HUES64 (cell line): ENCODE measurements around the gene PRKCB.
"Not testable (repeated sequence)": the region's sequence is repeated elsewhere in the genome, so short reads cannot be mapped to it uniquely, and the experiment has no call there.

Experiments
- H3K27ac ChIP-seq: 2 replicates; pipeline ENCODE4 v1.7.0; 2013; ENCODE audit warnings: low read depth, low read length, inconsistent platforms
- H3K27me3 ChIP-seq: 2 replicates; pipeline ENCODE4 v1.6.1; 2013; ENCODE audit warnings: mild to moderate bottlenecking, low read length; ENCODE audit not compliant: insufficient read depth
- H3K36me3 ChIP-seq: 2 replicates; pipeline ENCODE4 v1.6.1; 2013; ENCODE audit warnings: mild to moderate bottlenecking, low read length; ENCODE audit not compliant: insufficient read depth
- H3K4me1 ChIP-seq: 2 replicates; pipeline ENCODE4 v1.6.1; 2013; ENCODE audit warnings: mild to moderate bottlenecking, low read length, moderate library complexity; ENCODE audit not compliant: insufficient read depth
- H3K4me3 ChIP-seq: 2 replicates; pipeline ENCODE4 v1.5.1; 2013; ENCODE audit warnings: mild to moderate bottlenecking, low read length, moderate library complexity
- H3K9ac ChIP-seq: 2 replicates; pipeline ENCODE4 v1.6.1; 2013; ENCODE audit warnings: mild to moderate bottlenecking, low read depth, low read length
- H3K9me3 ChIP-seq: 2 replicates; pipeline ENCODE4 v1.6.1; 2013; ENCODE audit warnings: low read depth, low read length; ENCODE audit not compliant: insufficient read depth
- WGBS: fragments of 150-250, 120-280 bp; methylation state at CpG from one replicate; pipeline ENCODE4 v1.1.7; 2013; ENCODE audit warnings: missing lambda C conversion rate; 5-methylcytosine and 5-hydroxymethylcytosine counted together

The PRKCB gene

DNA sequence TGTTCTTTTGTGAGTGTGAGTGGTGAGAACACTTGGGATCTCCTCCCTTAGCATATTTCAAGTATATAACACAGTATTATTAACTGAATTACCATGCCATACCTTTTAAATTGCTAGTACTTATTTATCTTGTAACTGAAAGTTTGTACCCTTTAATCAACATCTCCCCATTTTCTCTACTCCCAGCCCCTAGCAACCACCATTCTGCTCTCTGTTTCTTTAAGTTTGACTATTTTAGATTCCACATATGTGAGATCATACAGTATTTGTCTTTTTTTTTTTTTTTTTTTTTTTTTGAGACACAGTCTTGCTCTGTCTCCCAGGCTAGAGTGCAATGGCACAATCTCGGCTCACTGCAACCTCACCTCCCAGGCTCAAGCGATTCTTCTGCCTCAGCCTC lies 302.8 kb downstream of the PRKCB start:
- H3K36me3 ChIP-seq, result no peaks in the 10 kb centered on the region
- no peak overlapping the region for H3K4me3 ChIP-seq
- H3K27ac ChIP-seq, result peak overlapping the region; percentile 76
- peaks cover 4% of the 10 kb centered on the region; the same call in 1 of the 2 replicates for H3K9me3 ChIP-seq
- H3K9ac ChIP-seq, result peak overlapping the region; percentile 20; the same call in 1 of the 2 replicates
- WGBS, result 21% methylated on average over 2 of the region's 2 CpGs
- no peaks in the 10 kb centered on the region for H3K27me3 ChIP-seq
- peaks cover 44% of the 10 kb centered on the region for H3K4me1 ChIP-seq

GRCh38 chr16:24139282-24139681 lies 303.5 kb downstream of the PRKCB start:
- WGBS, result 19% methylated on average over 3 of the region's 3 CpGs
- peak overlapping the region; percentile 76 for H3K27ac ChIP-seq
- H3K36me3 ChIP-seq, result no peaks in the 10 kb centered on the region
- H3K4me3 ChIP-seq, result no peak overlapping the region
- no peaks in the 10 kb centered on the region for H3K27me3 ChIP-seq
- peaks cover 4% of the 10 kb centered on the region; the same call in 1 of the 2 replicates for H3K9me3 ChIP-seq
- peak overlapping the region; percentile 31 for H3K9ac ChIP-seq
- peaks cover 44% of the 10 kb centered on the region for H3K4me1 ChIP-seq

GRCh38 chr16:24140730-24141129 lies 304.9 kb downstream of the PRKCB start:
- no CpG with 5 or more reads among the region's 2 CpGs for WGBS

DNA sequence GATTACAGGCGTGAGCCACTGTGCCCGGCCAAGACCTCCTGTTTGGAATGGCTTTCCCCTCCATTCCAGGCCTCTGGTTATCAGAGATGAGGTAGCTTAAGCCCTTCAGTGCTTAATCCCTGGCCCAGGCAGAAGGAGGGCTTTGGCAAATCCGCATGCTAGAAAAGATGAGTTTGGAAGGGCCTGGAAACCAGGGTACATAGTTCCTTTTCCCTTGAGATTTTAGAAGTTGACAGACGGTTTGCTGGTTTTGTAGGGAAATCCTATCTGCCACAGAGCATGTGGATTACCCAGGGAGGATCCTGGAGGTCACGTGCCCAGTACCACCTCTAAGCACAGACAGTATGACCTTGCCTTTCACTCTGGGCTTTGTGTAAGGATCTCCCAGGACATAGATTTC lies 305.7 kb downstream of the PRKCB start:
- peaks cover 4% of the 10 kb centered on the region; the same call in 1 of the 2 replicates for H3K9me3 ChIP-seq
- no peaks in the 10 kb centered on the region for H3K36me3 ChIP-seq
- no peak overlapping the region for H3K9ac ChIP-seq
- no peak overlapping the region for H3K27ac ChIP-seq
- WGBS, result 94% methylated on average over 5 of the region's 5 CpGs
- H3K4me3 ChIP-seq, result no peak overlapping the region
- H3K4me1 ChIP-seq, result peaks cover 34% of the 10 kb centered on the region
- H3K27me3 ChIP-seq, result no peaks in the 10 kb centered on the region

More at GRCh38 chr16:24140730-24141129, 304.9 kb downstream of the PRKCB start:
- Histone ChIP-seq H3K9me3 (peaks cover 4% of the 10 kb centered on the region; the same call in 1 of the 2 replicates), H3K4me3 (no peak overlapping the region), H3K27ac (no peak overlapping the region), H3K9ac (no peak overlapping the region), H3K36me3 (no peaks in the 10 kb centered on the region), H3K4me1 (peaks cover 41% of the 10 kb centered on the region), H3K27me3 (no peaks in the 10 kb centered on the region)

GRCh38 chr16:24141917-24142316 lies 306.1 kb downstream of the PRKCB start:
- Histone ChIP-seq H3K36me3 (no peaks in the 10 kb centered on the region), H3K9me3 (peaks cover 4% of the 10 kb centered on the region; the same call in 1 of the 2 replicates), H3K27ac (no peak overlapping the region), H3K27me3 (no peaks in the 10 kb centered on the region), H3K9ac (no peak overlapping the region), H3K4me1 (peaks cover 32% of the 10 kb centered on the region), H3K4me3 (no peak overlapping the region)
- 95% methylated on average over 2 of the region's 2 CpGs for WGBS

DNA sequence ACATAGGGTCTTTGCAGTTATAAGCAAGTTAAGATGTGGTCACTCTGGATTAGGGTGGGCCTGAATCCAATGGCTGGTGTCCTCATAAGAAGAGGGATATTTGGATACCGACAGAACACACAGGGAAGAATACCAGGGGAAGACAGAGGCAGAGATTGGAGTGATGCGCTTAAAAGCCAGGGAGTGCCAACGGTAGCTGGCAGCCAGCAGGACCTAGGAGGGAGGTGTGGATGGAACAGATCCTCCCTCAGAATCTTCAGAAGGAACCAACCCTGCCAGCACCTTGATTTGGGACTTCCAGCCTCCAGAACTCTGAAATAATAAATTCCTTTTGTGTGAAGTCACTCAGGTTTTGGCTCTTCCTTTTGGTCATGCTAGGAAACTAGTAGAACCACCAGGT lies 310.1 kb downstream of the PRKCB start:
- H3K27me3 ChIP-seq, result no peaks in the 10 kb centered on the region
- no peaks in the 10 kb centered on the region for H3K36me3 ChIP-seq
- H3K27ac ChIP-seq, result no peak overlapping the region
- H3K4me3 ChIP-seq, result no peak overlapping the region
- no peaks in the 10 kb centered on the region for H3K9me3 ChIP-seq
- H3K4me1 ChIP-seq, result peaks cover 3% of the 10 kb centered on the region; the same call in 1 of the 2 replicates
- no peak overlapping the region for H3K9ac ChIP-seq
- WGBS, result 99% methylated on average over 3 of the region's 3 CpGs

GRCh38 chr16:24146518-24146917 lies 310.7 kb downstream of the PRKCB start:
- no peak overlapping the region for H3K9ac ChIP-seq
- peaks cover 7% of the 10 kb centered on the region; the same call in 1 of the 2 replicates for H3K4me1 ChIP-seq
- no peak overlapping the region for H3K27ac ChIP-seq
- WGBS, result 93% methylated on average over 6 of the region's 7 CpGs
- H3K4me3 ChIP-seq, result no peak overlapping the region
- H3K9me3 ChIP-seq, result no peaks in the 10 kb centered on the region
- no peaks in the 10 kb centered on the region for H3K36me3 ChIP-seq
- H3K27me3 ChIP-seq, result no peaks in the 10 kb centered on the region

GRCh38 chr16:24149102-24149501 lies 313.3 kb downstream of the PRKCB start:
- Histone ChIP-seq H3K27me3 (no peaks in the 10 kb centered on the region), H3K4me3 (no peak overlapping the region), H3K9me3 (no peaks in the 10 kb centered on the region), H3K4me1 (peaks cover 17% of the 10 kb centered on the region; the same call in 1 of the 2 replicates), H3K27ac (no peak overlapping the region), H3K9ac (no peak overlapping the region), H3K36me3 (no peaks in the 10 kb centered on the region)
- 83% methylated on average over 2 of the region's 3 CpGs for WGBS

- peaks cover 17% of the 10 kb centered on the region; the same call in 1 of the 2 replicates for H3K4me1 ChIP-seq
- H3K9ac ChIP-seq, result no peak overlapping the region
- 100% methylated on average over 1 of the region's 2 CpGs for WGBS
- H3K27ac ChIP-seq, result no peak overlapping the region
- H3K36me3 ChIP-seq, result no peaks in the 10 kb centered on the region
- no peaks in the 10 kb centered on the region for H3K27me3 ChIP-seq
- H3K9me3 ChIP-seq, result no peaks in the 10 kb centered on the region
- no peak overlapping the region for H3K4me3 ChIP-seq
Observed at GRCh38 chr16:24150282-24150681, 314.5 kb downstream of the PRKCB start.

DNA sequence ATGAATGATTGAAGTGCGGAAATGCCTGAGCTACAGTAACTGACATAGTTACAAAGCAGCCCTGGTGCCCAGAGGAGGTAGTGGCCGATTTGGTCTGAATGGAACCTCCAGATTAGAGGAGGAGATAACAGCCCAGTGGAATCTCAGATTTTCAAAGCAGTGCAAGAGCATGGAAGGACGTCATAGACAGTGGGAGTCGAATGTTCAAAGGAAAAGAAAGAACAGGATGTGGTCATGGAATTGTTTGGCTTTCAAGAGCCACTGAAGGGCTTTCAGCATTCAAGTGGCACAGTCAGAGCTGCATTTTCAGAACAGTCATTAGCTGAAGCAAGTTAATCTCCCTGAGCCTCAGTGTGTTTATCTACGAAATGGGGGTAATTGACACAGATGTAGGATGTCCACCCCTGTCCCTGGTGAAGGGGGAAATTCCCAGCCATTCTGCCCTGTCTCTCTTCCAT lies 315.7 kb downstream of the PRKCB start:
- peaks cover 17% of the 10 kb centered on the region; the same call in 1 of the 2 replicates for H3K4me1 ChIP-seq
- no peak overlapping the region for H3K27ac ChIP-seq
- no peaks in the 10 kb centered on the region for H3K36me3 ChIP-seq
- 71% methylated on average over 5 of the region's 5 CpGs for WGBS
- no peak overlapping the region for H3K9ac ChIP-seq
- H3K4me3 ChIP-seq, result no peak overlapping the region
- H3K27me3 ChIP-seq, result no peaks in the 10 kb centered on the region
- H3K9me3 ChIP-seq, result no peaks in the 10 kb centered on the region

GRCh38 chr16:24152048-24152447 lies 316.3 kb downstream of the PRKCB start:
- WGBS, result 80% methylated on average over 10 of the region's 10 CpGs
- H3K4me1 ChIP-seq, result peaks cover 17% of the 10 kb centered on the region; the same call in 1 of the 2 replicates
- not testable (repeated sequence) for H3K9me3 ChIP-seq, H3K27ac ChIP-seq, H3K27me3 ChIP-seq, H3K9ac ChIP-seq, H3K36me3 ChIP-seq, H3K4me3 ChIP-seq

DNA sequence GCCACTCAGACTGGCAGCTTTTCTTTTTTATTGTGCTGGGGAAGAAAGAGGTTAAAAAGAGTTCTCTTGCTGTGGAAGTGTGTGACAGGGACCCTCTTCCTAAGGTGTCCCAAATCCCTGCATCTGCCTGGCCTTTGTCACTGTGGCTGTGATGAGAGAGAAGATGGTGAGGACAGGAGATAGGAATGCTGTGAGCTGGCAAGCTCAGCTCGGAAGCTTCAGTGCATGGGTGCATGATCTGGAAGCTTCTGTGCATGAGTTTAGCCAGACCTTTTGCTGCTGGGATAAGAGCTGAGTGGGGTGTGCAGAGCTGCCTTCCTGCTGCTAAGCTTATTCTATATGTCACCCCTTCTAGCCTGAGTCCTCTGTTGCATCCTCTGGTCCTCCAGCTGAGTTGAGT lies 317.0 kb downstream of the PRKCB start:
- H3K9ac ChIP-seq, result no peak overlapping the region
- H3K27me3 ChIP-seq, result no peaks in the 10 kb centered on the region
- H3K9me3 ChIP-seq, result no peaks in the 10 kb centered on the region
- no peak overlapping the region for H3K27ac ChIP-seq
- whole genome bisulfite sequencing, result 76% methylated on average over 1 of the region's 1 CpG
- no peaks in the 10 kb centered on the region for H3K36me3 ChIP-seq
- H3K4me1 ChIP-seq, result peaks cover 17% of the 10 kb centered on the region; the same call in 1 of the 2 replicates
- no peak overlapping the region for H3K4me3 ChIP-seq
